Measurements from ENCODE around the gene NXNL2.

The NXNL2 gene

DNA sequence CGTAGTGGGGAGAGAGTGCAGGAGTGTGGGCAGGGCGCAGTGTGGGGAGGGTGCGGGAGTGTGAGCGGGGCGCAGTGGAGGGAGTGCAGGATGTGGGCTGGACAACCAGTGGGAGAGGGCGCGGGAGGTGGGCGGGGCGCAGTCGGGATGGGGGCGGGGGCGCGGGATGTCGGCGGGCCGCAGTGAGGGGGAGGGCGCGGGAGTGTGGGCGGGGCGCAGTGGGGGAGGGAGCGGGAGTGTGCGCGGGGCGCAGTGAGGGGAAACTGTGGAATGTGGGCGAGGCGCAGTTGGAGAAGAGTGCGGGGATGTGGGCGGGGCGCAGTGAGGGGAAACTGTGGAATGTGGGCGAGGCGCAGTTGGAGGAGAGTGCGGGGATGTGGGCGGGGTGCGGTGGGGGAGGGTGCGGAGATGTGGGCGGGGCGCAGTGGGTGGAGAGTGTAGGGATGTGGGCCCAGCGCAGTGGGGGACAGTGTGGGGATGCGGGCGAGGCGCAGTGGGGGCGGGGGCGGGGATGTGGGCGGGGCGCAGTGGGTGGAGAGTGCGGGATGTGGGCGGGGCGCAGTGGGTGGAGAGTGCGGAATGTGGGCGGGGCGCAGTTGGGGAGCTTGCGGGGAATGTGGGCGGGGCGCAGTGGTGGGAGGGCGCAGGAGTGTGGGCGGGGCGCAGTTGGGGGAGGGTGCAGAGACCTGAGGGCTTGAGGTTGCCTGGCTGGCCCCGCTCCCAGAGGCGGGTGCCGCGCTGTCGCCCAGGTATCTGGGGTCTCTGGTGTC lies at the start of gene NXNL2:
Gene NXNL2, plus strand, starts transcription at position 723 of the 770 bp plus-strand sequence. CDS start 257 bp downstream, outside the sequence.
- peak; percentile 49 for DNase-seq (ENCODE audit: low read depth)

- no peak for DNase-seq (ENCODE audit: low read depth)
Measured at GRCh38 chr9:88488166-88488565, 46.8 kb upstream of the NXNL2 start.

DNA sequence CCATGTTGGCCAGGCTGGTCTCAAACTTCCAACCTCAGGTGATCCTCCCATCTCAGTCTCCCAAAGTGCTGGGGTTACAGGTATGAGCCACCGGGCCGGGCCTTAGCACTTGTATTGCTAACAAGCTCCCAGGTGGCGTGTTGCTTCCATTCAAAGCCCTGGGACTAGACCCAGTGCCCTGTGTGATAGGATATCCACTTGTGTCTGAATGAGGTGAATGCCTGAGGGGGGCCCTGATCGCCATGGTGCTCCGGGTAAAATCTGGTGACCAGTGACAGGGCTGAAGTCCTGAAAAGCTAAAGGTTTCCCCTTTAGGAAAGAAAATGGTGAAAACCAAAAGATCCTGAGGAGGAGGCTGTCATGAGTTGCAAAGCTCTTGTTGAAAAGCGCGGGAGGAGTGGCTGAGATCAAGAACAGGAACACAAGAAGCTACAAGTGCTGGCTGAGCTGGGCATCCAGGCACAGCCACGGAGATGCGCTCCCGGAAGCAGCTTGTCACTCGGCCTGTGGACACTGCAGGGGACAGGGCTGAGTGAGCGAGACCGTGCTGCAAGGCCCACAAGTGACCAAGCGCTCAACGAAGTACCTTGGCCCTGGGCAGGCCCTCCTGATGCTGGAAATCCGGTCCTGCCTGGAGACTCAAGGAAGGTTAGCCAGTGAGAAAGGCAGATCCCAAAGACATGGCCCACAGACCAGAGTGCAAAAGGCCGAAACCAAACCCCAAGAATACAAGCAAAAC lies 39.8 kb upstream of the NXNL2 start:
- no peak for DNase-seq (ENCODE audit: low read depth)

DNA sequence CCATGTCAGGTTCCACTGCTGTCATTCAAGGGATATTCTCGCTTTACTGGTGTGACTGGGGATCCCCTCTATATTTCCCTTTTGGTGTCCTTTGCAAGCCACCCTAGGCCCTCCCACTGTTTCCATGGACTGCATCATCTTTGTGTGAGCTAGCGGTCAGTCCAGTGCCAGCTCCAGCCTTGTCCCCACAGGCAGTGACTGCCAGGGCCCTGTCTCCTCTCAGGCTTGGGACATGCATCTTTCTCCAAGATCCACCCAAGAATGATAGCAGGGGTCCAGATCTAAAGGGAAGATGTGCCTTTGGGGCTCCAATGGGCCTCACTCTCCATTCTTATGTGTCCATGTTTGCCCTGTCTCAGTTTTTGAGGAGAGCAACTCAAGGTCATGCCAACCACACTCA lies 37.8 kb upstream of the NXNL2 start:
- no peak for DNase-seq (ENCODE audit: low read depth)

GRCh38 chr9:88498880-88499279 lies 36.1 kb upstream of the NXNL2 start:
- no peak for DNase-seq (ENCODE audit: low read depth)

DNA sequence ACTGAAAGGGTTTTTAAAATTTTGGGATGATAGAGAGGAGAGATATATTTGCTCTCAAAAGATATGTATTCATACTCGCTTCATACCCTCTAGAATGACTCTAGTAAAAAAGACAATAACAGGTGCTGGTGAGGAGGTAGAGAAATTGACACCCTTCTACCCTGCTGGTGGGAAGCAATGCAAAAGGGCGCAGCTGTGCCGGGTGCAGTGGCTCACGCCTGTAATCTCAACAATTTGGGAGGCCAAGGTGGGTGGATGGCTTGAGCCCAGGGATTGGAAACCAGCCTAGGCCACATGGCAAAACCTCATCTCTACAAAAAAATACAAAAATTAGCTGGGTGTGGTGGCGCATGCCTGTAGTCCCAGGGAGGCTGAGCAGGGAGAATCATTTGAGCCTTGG lies 33.9 kb upstream of the NXNL2 start:
- no peak for DNase-seq (ENCODE audit: low read depth)

GRCh38 chr9:88502552-88503034 lies 32.4 kb upstream of the NXNL2 start:
- DNase-seq (ENCODE audit: low read depth): no peak

DNA sequence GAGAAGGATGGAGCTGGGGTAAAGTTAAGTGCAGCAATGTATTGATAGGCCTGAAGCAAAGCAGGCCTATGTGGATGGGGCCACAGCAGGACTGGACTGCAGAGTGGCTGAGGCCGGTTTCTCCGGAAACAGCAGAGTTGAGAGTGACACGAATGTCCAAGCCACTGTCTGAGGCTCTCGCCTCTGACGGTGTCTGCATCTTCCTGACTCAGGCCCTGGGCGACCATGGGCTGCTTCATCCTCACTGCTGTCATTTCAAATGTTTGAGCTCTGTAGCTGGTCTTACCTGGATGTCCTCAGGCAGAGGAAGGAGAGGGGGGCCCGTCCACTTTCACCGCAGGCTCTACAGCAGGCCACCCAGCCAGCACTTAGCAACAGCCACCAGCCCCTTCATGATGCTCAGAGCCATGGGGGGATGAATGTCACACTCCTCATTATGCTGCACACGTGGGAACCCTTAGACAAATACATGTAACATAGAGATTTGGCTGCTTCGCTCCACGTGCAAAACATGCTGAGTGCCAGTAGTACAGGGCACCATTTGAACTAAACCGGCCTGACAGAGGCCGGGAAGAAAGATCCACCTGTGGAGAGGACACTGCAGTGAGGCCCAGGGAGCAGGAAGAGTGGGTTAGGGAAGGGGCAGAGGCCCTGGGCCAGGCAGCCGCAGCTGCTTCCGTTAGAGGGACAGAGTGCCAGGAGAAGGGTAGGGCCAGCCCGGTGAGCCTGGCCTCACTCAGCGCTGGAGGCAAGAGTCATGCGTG lies 31.7 kb upstream of the NXNL2 start:
- DNase-seq (ENCODE audit: low read depth): no peak

- no peak for DNase-seq (ENCODE audit: low read depth)
Measured at GRCh38 chr9:88503845-88504764, 30.9 kb upstream of the NXNL2 start.

DNA sequence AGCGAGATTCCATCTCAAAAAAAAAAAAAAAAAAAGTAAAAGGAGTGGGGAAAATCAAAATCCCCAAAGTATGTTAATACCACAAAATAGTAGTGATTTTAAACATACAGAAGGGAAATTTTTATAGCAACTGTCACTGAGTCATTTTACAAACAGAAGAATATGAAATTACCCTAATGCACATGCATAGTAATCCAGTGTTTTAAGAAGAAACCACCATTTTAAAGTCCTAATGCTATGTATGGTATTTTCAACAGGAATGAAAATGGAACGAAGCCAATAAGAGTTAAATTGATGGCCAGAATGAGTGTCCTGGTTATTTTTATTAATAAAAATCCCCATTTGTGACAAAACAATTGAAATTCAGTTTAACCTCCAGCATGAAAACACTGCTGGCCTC lies 26.7 kb upstream of the NXNL2 start:
- no peak for DNase-seq (ENCODE audit: low read depth)

DNA sequence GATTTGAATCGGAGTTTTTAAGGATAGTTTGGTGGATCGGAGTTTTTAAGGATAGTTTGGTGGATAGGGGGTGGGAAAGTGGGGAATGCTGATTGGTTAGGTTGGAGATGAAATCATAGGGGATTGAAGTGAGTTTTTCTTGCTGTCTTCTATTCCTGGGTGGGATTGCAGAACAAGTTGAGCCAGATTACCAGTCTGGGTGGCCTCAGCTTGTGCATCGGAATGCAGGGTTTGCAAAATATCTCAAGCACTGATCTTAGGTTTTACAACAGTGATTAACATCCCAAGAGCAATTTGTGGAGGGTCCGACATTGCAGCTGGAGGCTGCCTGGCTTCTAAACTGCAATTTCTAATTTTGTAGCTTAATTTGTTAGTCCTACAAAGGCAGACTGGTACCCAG lies 23.1 kb upstream of the NXNL2 start:
- no peak for DNase-seq (ENCODE audit: low read depth)

GRCh38 chr9:88514247-88514646 lies 20.7 kb upstream of the NXNL2 start:
- no peak for DNase-seq (ENCODE audit: low read depth)

DNA sequence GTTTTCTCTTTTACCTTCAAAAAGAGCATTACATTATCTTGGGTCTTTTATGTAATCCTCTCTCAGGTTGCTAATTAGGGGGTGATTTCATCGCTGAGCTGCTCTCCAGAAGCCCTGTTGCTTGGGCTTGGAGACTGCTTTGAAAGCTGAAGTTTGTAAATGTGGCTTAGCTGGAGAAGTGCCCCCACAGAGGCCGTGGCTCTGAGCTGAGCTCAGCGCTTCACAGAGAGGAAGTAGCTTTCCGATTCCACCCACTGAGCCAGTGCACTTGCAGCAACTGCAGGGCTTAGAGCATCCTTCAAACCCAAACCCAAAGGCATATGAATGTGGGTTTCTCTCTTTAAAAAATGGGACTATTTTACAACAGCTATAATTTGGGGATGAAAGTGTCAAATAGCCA lies 13.7 kb upstream of the NXNL2 start:
- no peak for DNase-seq (ENCODE audit: low read depth)

GRCh38 chr9:88522360-88522759 lies 12.6 kb upstream of the NXNL2 start:
- no peak for DNase-seq (ENCODE audit: low read depth)

DNA sequence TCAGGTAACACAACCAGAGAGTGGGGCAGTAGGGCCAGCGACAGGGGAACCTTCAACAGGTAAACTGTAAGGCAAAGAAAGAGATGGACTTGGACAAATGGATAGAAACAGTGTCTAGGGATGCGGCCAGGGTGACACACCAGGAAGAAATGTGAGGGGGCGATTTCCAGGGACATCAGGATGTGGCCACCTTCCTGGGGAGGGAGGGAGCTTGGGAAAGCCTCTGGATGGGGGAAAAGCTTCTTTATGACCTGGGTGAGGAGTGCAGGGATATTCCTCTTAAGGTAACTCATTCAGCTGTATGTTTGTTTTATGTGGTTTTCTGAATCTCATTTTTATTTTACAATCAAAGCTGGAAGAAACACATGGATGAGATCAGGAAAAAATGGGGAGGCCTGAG lies 11.9 kb upstream of the NXNL2 start:
- DNase-seq (ENCODE audit: low read depth): peak; percentile 34

- no peak for DNase-seq (ENCODE audit: low read depth)
Measured at GRCh38 chr9:88524911-88525310, 10.1 kb upstream of the NXNL2 start.

DNA sequence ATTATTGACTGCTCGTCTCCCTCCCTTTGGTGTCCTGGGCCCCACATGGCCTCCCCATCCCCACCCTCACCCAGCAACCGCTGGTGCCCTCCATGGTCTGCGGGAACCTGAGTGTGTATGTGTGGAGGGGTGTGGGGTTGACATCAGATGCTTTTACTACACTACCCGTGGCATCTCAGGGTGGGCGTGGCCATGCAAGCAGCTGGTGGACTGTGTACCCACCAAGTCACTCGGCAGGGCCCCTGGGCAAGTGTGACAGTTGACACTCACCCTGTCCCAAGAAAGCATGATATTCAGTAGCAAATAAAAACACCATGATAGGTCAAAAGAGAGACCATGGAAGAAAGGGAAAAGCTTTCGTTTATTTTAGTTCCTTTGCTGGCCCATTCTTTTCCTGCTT lies 7.4 kb upstream of the NXNL2 start:
- DNase-seq (ENCODE audit: low read depth): no peak

DNA sequence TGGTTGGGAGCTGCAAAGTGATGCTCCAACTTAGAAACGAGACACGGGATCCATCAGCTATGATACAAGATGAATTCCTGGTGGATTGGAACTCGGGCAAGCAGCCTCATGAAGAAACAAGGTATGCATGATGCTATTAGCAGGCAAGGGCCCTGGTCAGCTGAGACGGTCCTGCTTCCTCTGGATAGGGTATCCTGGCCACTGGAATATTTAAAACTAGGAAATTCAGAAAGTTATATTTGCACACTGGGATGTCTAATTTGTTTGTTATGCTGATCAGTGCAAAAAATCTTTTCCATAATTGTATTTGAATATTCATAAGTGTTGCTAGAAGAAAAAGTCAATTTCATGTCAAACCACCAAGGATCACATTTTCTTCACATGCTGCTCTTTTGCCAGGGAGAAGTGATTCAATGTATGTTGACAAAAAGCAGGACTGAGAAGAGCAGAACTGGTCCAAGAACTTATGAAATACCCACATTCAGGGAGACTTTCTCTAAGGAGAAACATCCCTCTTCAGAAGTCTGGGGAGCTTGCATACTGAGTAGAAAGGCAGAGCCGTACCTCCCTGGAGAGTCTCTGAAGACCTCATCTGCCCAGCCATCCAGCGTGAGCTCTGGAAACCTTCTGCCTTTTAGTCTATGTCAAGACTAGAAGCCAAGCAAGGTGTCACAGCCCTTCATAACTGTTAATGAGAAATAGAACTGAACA lies 6.7 kb upstream of the NXNL2 start:
- DNase-seq (ENCODE audit: low read depth): no peak

DNA sequence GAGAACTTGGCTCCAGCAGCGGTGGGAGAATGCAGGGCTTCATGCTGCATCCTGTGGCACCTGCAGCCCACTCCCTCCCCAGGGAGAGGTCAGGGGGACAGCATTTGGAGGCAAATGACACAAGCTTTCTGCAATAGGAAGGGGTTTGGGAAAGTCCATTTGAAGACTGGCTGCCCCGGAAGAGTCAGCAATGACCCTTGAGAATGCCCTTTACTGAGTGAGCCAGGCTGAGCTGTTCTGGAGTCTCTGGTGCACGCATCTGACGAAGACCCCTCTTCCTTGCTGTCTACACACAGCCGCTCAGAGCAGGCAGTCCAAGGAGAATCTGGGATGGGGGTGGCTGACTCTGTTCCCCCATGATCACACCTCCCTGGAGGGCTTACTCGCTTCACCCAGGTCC lies 5.5 kb upstream of the NXNL2 start:
- no peak for DNase-seq (ENCODE audit: low read depth)

DNA sequence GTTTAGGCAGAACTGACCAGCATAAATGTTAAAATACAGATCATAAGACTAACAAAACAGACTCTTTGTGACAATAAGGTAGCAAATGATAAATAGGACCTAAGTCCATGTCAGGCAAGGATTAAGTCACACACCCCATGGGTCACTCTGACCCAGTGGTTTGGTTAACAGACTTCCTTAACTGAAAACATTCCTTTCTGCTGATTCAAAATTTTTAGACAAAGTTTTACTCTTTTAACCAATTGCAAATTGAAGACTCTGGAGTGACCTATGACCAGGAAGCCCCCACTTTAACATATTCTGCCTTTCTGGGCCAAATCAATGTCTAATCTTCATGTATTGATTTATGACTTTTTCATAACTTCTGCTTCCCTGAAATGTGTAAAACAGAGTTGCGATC lies 4.9 kb upstream of the NXNL2 start:
- DNase-seq (ENCODE audit: low read depth): peak; percentile 72
